HL-60 (cell line): ENCODE results near the gene PDHA2.

Experiments used
- CTCF ChIP-seq: IDR thresholded peaks from one replicate; pipeline ENCODE4 v1.5.1; 2011; ENCODE audit warnings: low read length, control low read depth, inconsistent platforms; ENCODE audit not compliant: insufficient read depth
- POLR2AphosphoS5 ChIP-seq: IDR thresholded peaks from 2 replicates; pipeline ENCODE4 v1.6.1; 2012; ENCODE audit warnings: low read depth
- REST ChIP-seq: IDR thresholded peaks from 2 replicates; pipeline ENCODE4 v1.6.1; 2012; ENCODE audit warnings: low read depth; ENCODE audit not compliant: insufficient replicate concordance
- SPI1 ChIP-seq: IDR thresholded peaks from 2 replicates; pipeline ENCODE4 v1.6.1; 2012; ENCODE audit warnings: low read depth, mild to moderate bottlenecking, borderline replicate concordance

DNA sequence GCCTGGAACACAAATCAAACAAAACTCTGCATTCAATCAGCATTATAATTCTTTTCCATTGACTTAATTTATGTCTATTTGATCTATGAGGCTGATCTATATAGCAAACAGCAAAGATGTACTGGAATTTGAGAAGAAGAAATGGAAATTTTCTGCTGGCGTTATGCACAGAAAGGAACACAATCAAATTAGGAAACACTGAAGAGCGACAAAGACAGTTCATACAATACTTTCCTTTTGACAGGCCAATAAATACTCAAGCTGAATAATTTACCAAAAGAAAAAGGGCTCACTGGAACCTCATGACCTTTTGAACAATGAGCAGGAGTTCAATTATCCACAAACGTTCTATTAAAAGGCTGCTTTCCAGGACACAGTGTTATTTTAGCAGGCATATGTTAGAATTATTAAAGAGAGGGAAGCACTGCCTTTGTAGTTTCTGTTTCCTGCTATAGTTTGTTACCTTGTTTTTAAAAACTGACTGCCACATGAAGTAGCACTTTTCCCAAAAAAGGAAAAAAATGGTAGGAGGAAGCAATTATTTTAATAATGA lies 8.1 kb downstream of the PDHA2 start:
- no peak for TF ChIP-seq CTCF
- TF ChIP-seq POLR2AphosphoS5: no peak
- no peak for TF ChIP-seq REST
- no peak for TF ChIP-seq SPI1
